ENCODE results near the gene GRIP2. TPM values are rescaled to one million over a fixed set of nuclear protein-coding genes. Genes with fewer than 3 reads are reported as not detected.

Gene GRIP2
- total RNA-seq, 4 donors from 2014 or later, result 0.45 to 0.92 (median 0.66) TPM

GRCh38 chr3:14555835-14556234 lies 15.7 kb upstream of the GRIP2 start:
- H3K27ac ChIP-seq (replicated peaks in 1 of 4), result no peak overlapping the region

DNA sequence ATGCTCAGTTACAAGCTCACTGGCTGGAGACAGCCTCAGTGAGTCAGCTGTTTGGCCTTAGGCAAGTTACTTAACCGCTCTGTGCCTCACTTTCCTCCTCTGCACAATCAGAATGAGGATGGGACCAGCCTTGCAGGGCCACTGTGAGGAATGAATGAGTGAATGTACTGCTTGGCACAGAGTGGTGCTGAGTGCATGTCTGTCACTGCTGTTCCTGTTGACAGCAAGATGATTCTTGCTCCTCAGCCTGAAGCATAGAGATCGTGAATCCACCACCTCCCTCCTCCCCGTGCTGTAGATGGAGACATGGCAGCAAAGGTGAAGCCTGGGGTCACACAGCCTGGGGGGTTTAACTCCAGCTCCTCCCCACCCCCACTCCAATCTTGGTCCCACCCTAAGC lies 14.6 kb upstream of the GRIP2 start:
- intact Hi-C loops (cut with DNase I), result no loop called here
- peaks cover 0 to 38% (median 0%) of the 10 kb centered on the region in 4 donors for H3K27me3 ChIP-seq
- TF ChIP-seq POLR2A (IDR thresholded peaks at IDR 0.05; ENCODE audit: low read depth) (no peak), POLR2AphosphoS5 (IDR thresholded peaks at IDR 0.05) (no peak), EP300 (IDR thresholded peaks at IDR 0.05) (no peak)
- TF ChIP-seq, protein P1, sequence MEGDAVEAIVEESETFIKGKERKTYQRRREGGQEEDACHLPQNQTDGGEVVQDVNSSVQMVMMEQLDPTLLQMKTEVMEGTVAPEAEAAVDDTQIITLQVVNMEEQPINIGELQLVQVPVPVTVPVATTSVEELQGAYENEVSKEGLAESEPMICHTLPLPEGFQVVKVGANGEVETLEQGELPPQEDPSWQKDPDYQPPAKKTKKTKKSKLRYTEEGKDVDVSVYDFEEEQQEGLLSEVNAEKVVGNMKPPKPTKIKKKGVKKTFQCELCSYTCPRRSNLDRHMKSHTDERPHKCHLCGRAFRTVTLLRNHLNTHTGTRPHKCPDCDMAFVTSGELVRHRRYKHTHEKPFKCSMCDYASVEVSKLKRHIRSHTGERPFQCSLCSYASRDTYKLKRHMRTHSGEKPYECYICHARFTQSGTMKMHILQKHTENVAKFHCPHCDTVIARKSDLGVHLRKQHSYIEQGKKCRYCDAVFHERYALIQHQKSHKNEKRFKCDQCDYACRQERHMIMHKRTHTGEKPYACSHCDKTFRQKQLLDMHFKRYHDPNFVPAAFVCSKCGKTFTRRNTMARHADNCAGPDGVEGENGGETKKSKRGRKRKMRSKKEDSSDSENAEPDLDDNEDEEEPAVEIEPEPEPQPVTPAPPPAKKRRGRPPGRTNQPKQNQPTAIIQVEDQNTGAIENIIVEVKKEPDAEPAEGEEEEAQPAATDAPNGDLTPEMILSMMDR (IDR thresholded peaks at IDR 0.05), result no peak
- H3K4me3 ChIP-seq, result no peak overlapping the region
- no peaks in the 10 kb centered on the region for H3K36me3 ChIP-seq
- no peaks in the 10 kb centered on the region for H3K9me3 ChIP-seq
- DNase-seq (ENCODE audit: extremely low spot score), result no peak
- H3K27ac ChIP-seq (replicated peaks in 1 of 4), result no peak overlapping the region
- peaks cover 0 to 3% (median 0%) of the 10 kb centered on the region in 4 donors for H3K4me1 ChIP-seq
- 82% methylated on average over 3 of the region's 3 CpGs for WGBS

More at GRCh38 chr3:14555835-14556234, 15.7 kb upstream of the GRIP2 start:
- DNase-seq (ENCODE audit: extremely low spot score), result no peak
- peaks cover 0 to 27% (median 0%) of the 10 kb centered on the region in 4 donors for H3K27me3 ChIP-seq
- no peak for TF ChIP-seq POLR2AphosphoS5 (IDR thresholded peaks at IDR 0.05)
- no peak for TF ChIP-seq EP300 (IDR thresholded peaks at IDR 0.05)
- TF ChIP-seq POLR2A (IDR thresholded peaks at IDR 0.05; ENCODE audit: low read depth), result no peak
- peaks cover 0 to under 1% (median 0%) of the 10 kb centered on the region in 4 donors for H3K4me1 ChIP-seq
- no peak overlapping the region for H3K4me3 ChIP-seq
- 54% methylated on average over 21 of the region's 22 CpGs for WGBS
- H3K9me3 ChIP-seq, result no peaks in the 10 kb centered on the region
- no peaks in the 10 kb centered on the region for H3K36me3 ChIP-seq
- intact Hi-C loops (cut with DNase I), result no loop called here

GRCh38 chr3:14553871-14554270 lies 13.7 kb upstream of the GRIP2 start:
- Histone ChIP-seq H3K4me1 (peaks cover 0 to 3% (median 0%) of the 10 kb centered on the region in 4 donors), H3K36me3 (no peaks in the 10 kb centered on the region), H3K9me3 (no peaks in the 10 kb centered on the region), H3K4me3 (no peak overlapping the region), H3K27me3 (peaks cover 0 to 39% (median 0%) of the 10 kb centered on the region in 4 donors), H3K27ac (replicated peaks in 1 of 4) (no peak overlapping the region)
- WGBS, result 67% methylated on average over 5 of the region's 5 CpGs
- no peak for DNase-seq (ENCODE audit: extremely low spot score)
- TF ChIP-seq POLR2AphosphoS5 (IDR thresholded peaks at IDR 0.05) (no peak), EP300 (IDR thresholded peaks at IDR 0.05) (no peak), POLR2A (IDR thresholded peaks at IDR 0.05; ENCODE audit: low read depth) (no peak)
- TF ChIP-seq, protein P1 (IDR thresholded peaks at IDR 0.05), result no peak
- intact Hi-C loops (cut with DNase I), result no loop called here

DNA sequence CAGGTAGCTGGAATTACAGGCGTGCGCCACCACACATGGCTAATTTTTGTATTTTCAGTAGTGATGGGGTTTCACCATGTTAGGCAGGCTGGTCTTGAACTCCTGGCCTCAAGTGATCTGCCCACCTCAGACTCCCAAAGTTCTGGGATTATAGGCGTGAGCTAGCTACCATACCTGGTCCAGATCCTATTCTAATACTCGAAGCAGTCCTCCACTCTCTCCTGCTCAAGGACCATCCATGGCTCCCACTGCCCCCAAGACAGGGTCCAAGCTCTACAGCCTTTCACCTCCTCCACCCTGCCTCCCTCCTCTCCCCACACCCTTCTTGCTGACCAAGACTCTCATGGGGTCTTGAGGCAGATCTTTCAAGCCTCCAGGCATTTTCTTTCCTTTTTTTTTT lies 12.6 kb upstream of the GRIP2 start:
- no peaks in the 10 kb centered on the region for H3K9me3 ChIP-seq
- intact Hi-C loops (cut with DNase I), result no loop called here
- H3K4me3 ChIP-seq, result no peak overlapping the region
- peaks cover 0 to 39% (median 0%) of the 10 kb centered on the region in 4 donors for H3K27me3 ChIP-seq
- 93% methylated on average over 4 of the region's 4 CpGs for WGBS
- H3K27ac ChIP-seq (replicated peaks in 1 of 4), result no peak overlapping the region
- no peaks in the 10 kb centered on the region for H3K36me3 ChIP-seq
- DNase-seq (ENCODE audit: extremely low spot score), result no peak
- TF ChIP-seq POLR2AphosphoS5 (IDR thresholded peaks at IDR 0.05) (no peak), EP300 (IDR thresholded peaks at IDR 0.05) (no peak), POLR2A (IDR thresholded peaks at IDR 0.05; ENCODE audit: low read depth) (no peak)
- TF ChIP-seq, protein P1 (IDR thresholded peaks at IDR 0.05), result no peak
- peaks cover 4 to 8% (median 7%) of the 10 kb centered on the region in 4 donors for H3K4me1 ChIP-seq

DNA sequence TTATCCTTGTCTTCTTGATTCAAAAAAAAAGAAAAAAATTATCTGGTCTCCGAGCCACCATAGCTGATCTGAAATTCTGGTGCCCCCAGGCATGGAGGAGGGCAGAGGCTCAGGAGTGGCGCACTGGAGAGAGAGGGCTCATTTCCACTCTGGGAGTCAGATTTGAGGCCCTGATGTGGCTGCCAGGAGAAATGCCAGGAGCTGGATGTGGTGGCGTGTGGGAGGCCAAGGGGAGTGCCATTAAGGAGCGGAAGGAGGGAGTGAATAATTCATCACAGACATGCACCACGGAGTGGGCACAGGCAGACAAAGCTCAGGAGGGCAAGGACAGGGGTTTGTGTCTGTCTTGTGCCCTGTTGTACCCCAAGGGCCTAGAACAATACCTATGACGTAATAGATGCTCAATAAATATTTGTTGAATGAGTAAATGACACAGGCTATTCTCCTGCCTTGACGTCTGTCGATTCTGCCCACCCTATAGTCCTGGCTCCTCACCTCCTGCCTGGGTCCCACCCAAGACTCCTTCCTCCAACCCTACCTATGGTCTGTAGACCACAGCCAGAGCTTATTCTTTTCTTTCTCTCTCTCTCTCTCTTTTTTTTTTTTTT lies 12.0 kb upstream of the GRIP2 start:
- WGBS, result 83% methylated on average over 8 of the region's 8 CpGs
- intact Hi-C loops (cut with DNase I), result no loop called here

More for the DNA sequence above, 12.0 kb upstream of the GRIP2 start:
- no peaks in the 10 kb centered on the region for H3K9me3 ChIP-seq
- peaks cover 0 to 39% (median 0%) of the 10 kb centered on the region in 4 donors for H3K27me3 ChIP-seq
- no peaks in the 10 kb centered on the region for H3K36me3 ChIP-seq
- no peak overlapping the region for H3K27ac ChIP-seq (replicated peaks in 1 of 4)
- peaks cover 4 to 10% (median 8%) of the 10 kb centered on the region in 4 donors for H3K4me1 ChIP-seq
- H3K4me3 ChIP-seq, result no peak overlapping the region
- TF ChIP-seq POLR2AphosphoS5 (IDR thresholded peaks at IDR 0.05) (no peak), EP300 (IDR thresholded peaks at IDR 0.05) (no peak), POLR2A (IDR thresholded peaks at IDR 0.05; ENCODE audit: low read depth) (no peak)
- TF ChIP-seq, protein P1 (IDR thresholded peaks at IDR 0.05), result no peak
- no peak for DNase-seq (ENCODE audit: extremely low spot score)

Measured in esophagus muscularis mucosa (tissue), 4 donors.